ENCODE results near the gene TMEM186.
A peak's percentile ranks its signal among the peaks of the same experiment; 100 is the strongest.
"Not testable (repeated sequence)": the region's sequence is repeated elsewhere in the genome, so short reads cannot be mapped to it uniquely, and the experiment has no call there.

TMEM186 gene, protein sequence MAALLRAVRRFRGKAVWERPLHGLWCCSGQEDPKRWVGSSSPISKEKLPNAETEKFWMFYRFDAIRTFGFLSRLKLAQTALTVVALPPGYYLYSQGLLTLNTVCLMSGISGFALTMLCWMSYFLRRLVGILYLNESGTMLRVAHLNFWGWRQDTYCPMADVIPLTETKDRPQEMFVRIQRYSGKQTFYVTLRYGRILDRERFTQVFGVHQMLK

DNA sequence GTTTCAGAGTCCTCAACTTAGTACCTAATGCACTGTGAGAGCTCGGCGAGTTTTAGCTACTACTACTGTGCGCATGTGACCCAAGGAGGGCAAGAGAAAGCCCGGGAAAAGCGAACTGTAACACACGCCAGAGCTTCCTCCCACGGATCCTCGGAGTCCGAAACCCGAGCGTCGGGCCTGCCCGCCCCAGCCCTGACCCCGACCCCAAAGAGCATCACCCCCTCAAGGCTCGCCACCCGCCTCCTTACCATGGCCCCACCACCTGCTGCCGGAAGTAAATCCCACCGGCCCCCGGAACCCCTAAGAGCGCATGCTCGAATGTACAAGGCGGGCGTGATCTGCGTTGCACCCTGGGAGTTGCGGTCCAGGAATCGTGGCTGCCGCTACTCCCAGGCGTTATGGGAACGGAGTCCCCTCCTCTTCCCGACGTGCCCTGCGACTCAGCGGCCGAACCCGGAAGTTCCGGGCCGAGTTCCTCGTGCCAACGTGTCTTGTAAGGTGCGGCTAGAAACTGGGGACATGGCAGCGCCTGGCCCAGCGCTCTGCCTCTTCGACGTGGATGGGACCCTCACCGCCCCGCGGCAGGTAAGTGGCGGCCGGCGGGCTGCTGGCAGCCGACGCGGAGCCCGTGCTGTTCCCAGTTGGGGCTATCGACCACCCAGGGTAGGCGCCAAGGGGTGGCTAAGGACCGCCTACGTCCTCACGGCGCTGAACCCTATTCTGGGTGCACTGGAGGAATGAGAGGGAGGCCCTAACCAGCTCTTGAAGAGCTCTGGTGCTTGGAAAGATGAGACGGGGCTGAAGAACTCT is at the start of gene TMEM186, which contains the start of gene PMM2:
TMEM186 (minus strand) TSS at position 276 of the 810 bp plus-strand sequence; CDS start at position 251, 25 bp downstream.
PMM2 (plus strand) TSS at position 476 of the 810 bp plus-strand sequence; CDS start at position 520, 44 bp downstream.
- DNase-seq: peak; percentile 86

DNA sequence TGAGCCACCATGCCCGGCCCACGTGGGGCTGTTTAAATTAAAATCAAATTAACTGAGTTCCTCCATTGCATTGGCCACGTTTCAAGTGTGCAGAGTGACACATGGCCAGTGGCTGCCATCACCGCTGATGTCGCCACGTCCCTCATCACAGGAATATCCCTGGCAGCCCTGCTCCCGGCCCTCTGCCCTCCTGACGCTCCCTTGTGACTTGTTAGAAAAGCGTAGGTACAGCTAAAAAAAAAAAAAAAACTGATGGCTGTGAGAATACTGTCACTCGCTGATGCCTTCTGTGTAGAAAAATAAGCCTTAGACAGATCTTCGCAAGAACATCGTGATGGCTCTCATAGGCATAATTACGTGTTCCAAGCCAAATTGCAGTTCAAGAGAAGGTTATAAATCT is 49.7 kb upstream of the TMEM186 start:
- DNase-seq: no peak

DNA sequence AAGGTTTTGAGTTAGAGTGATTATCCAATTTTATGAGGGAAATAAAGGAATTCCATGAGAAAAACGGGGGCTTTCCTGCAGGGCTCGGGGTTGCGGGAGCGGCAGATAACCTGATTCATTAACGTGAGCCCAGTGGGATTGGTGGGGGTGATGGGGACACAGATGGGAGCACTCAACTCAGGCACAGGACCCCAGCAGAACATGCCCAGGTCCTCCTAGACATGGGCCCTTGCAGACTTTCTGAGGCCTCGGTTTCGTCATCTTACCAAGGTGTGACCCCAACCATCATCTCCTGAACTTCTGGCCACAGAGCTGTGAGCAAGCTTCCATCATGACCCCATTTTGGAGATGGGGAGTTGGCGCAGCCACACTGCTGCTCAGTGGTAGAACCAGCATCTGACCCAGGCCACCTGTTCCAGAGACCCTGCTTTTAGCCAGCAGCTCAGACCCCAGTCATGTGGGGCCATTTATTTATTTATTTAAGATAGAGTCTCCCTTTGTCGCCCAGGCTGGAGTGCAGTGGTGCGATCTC is 49.0 kb upstream of the TMEM186 start:
- no peak for DNase-seq

DNA sequence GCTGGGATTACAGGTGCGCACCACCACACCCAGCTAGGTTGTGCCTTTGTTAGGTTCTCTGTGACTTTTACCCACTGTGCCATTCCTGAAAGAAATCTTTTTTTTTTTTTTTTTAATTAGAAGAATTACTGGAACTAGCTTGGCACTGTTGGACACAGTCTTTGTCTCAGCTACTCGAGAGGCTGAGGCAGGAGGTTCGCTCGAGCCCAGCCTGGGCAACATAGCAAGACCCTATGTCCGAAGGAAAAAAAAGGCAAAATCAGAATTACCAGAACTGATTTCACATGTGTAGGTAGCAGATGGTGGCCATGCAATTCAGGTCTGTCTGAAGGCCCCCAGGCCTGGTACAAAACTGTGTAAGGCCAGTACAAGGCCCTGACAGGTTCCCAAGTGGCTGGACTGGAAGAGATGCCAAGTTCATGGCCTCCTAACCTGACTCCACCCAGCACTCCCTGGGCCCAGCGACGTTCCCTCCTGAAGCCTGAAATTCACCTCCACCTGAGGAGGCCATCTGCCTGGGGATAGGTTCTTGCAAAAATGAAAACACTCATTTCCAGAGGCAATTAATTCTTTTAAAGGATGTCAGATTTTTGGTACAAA is 48.4 kb upstream of the TMEM186 start:
- no peak for DNase-seq

- not testable (repeated sequence) for DNase-seq
Observed at GRCh38 chr16:8843296-8843695, 45.9 kb upstream of the TMEM186 start.

- DNase-seq: not testable (repeated sequence)
Observed at GRCh38 chr16:8842016-8842415, 44.6 kb upstream of the TMEM186 start.

- not testable (repeated sequence) for DNase-seq
Observed at GRCh38 chr16:8837594-8837993, 40.2 kb upstream of the TMEM186 start.

GRCh38 chr16:8836797-8837196 is 39.4 kb upstream of the TMEM186 start:
- DNase-seq: not testable (repeated sequence)

GRCh38 chr16:8832717-8833105 is 35.3 kb upstream of the TMEM186 start:
- no peak for DNase-seq

DNA sequence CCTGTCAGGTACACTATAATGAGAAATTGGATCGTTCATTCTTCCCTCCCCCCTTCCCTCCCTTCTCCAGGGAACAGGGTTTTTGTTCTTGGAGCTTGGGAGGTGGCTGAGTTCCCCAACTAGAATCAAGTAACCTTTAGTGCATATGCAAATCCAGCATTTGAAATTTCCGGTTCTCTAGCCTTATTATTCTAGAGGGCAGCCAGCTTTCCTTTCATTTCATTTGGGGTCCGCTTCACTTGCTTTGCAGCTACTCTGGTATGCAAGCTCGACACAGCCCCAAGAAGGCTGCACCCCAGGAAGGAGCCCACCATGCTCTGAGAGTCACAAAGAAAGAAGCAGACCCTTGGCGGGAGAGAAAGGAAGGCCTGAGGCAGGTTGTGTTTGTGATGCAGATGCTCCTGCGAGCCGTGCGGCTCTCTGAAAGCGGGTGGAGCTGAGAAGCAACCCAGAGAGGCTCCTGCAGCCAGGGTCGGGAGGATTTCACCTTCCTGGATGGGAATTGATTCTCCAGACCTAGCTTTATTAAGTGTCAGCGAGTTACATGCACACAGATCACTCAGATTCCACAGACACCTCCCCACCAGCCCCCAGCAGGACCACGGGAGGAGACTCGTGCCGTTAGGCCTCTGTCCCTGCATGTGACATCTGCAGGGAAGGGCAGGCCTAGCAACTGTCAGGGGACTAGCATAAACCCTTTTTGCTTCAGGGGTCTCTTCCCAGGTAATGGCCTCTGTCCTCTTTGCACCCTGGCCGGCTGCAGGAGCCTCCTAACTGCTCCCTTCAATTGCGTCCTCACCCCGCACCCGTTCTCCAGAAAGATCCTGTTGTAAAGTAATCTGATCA is 34.7 kb upstream of the TMEM186 start:
- DNase-seq: no peak

DNA sequence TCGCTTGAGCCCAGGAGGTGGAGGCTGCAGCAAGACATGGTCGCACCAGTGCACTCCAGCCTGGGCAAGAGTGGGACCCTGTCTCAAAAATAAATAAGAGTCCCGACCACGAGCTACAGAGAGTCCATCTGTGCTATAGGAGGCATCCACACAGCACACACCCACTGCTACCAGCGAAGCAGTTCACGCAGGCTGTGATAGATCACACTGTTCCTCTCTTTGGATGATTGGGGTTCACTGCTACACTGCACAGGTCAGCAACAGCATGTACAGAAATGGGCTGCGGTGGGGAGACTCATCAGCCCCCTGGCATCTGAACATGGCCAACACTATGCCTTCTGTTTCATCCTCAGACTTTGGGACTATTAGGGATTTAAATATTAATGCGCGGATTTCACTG is 34.0 kb upstream of the TMEM186 start:
- DNase-seq: no peak

GRCh38 chr16:8828541-8829165 is 31.2 kb upstream of the TMEM186 start:
- DNase-seq: no peak

GRCh38 chr16:8826278-8826879 is 28.9 kb upstream of the TMEM186 start:
- DNase-seq: no peak

DNA sequence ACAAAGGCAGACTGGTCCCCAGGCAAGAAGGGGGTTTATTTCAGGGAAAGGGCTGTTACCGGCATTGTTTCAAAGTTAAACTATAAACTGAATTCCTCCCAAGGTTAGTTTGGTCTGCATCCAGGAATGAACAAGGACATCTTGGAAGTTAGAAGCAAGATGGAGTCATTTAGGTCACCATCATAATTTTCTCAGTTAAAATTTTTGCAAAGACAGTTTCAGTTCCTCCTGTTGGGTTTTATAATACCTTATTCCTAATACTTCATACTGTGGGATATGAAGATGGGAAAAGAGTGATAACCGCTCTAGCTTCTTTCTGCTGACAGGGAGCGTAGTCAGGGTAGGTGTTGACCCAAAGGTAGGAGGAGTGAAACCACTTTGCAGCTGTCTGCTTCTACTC is 25.0 kb upstream of the TMEM186 start:
- no peak for DNase-seq

DNA sequence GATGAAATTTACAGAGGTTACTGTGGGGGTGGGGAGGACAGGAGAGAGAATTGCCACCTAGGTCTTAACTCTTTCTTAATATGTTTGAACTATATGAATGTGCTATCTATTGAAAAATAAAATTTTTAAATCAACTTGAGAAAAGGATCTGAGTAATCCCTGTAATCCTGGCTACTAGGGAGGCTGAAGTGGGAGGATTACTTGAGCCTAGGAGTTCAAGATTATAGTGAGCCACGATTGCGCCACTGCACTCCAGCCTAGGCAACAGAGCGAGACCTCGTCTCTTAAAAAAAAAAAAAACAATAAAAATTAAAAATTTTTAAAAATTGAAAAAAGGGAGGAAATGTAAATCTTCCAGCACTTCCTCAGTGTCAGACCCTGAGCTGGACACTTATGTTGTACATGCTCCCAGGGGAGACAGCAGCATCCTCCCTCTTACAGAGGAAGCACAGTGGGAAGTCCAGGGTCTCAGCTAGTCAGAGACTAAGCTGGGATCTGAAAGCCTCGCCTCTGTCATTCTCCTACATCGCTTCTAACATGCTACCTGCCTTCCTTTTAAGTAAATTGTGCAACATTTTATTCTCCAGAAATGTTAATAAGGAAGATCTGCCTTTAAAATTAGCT is 22.1 kb upstream of the TMEM186 start:
- DNase-seq: no peak

GRCh38 chr16:8818504-8819270 is 21.2 kb upstream of the TMEM186 start:
- DNase-seq: no peak

DNA sequence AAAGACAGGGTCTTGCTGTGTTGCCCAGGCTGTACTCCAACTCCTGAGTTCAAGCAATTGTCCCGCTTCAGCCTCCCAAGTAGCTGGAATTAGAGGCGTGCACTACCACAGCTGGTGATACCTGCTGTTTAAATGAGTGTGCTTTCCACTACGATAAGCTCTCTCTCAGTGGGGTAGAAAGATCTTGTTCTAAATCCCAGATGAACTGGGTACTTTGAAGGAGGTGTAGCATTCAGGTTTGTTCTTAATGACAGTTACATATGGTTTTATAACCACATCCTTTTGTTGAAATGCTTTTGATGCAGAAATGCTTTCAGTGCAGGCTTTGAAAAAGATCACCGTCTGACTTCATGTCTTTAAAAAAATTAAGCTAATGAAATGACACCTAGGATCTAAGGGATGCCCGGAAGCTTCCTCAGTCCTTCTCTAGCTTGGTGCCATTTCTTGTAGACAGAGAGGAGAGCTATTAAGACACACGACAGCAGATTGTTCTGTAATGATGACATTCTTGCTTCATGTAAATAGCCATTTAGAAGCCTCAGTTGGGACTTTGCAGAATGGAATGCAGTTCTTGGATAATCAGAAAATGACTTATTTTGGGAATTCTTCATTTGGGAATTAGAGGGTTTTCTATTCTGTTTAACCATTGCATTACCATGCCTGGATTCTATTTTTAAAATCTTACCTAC is 19.7 kb upstream of the TMEM186 start:
- no peak for DNase-seq

GRCh38 chr16:8814095-8814806 is 16.8 kb upstream of the TMEM186 start:
- no peak for DNase-seq
